ENCODE data around the gene TECTA.

The TECTA gene

GRCh38 chr11:121129362-121130340 is 28.6 kb downstream of the TECTA start:
- no peak for DNase-seq (ENCODE audit: low spot score)
- H3K27me3 Mint-ChIP-seq (ENCODE audit: low read depth) = no peaks in the 10 kb centered on the region
- H3K4me1 Mint-ChIP-seq (ENCODE audit: low read depth) = no peaks in the 10 kb centered on the region
- no peak overlapping the region for H3K27ac Mint-ChIP-seq
- H3K9me3 Mint-ChIP-seq = no peaks in the 10 kb centered on the region
- no peak overlapping the region for H3K4me3 Mint-ChIP-seq
- H3K36me3 Mint-ChIP-seq (ENCODE audit: low read depth) = no peaks in the 10 kb centered on the region

GRCh38 chr11:121131656-121132055 is 30.6 kb downstream of the TECTA start:
- no peak for DNase-seq (ENCODE audit: low spot score)
- Mint-ChIP-seq H3K4me3 (no peak overlapping the region), H3K27ac (no peak overlapping the region), H3K9me3 (no peaks in the 10 kb centered on the region), H3K4me1 (ENCODE audit: low read depth) (no peaks in the 10 kb centered on the region), H3K36me3 (ENCODE audit: low read depth) (no peaks in the 10 kb centered on the region), H3K27me3 (ENCODE audit: low read depth) (no peaks in the 10 kb centered on the region)

GRCh38 chr11:121132211-121132976 is 31.4 kb downstream of the TECTA start:
- no peak for DNase-seq (ENCODE audit: low spot score)
- H3K36me3 Mint-ChIP-seq (ENCODE audit: low read depth) = no peaks in the 10 kb centered on the region
- H3K27ac Mint-ChIP-seq = no peak overlapping the region

GRCh38 chr11:121134741-121135312 is 33.8 kb downstream of the TECTA start:
- DNase-seq (ENCODE audit: low spot score) = no peak

More at GRCh38 chr11:121132211-121132976, 31.4 kb downstream of the TECTA start:
- Mint-ChIP-seq H3K4me3 (no peak overlapping the region), H3K27me3 (ENCODE audit: low read depth) (no peaks in the 10 kb centered on the region), H3K9me3 (no peaks in the 10 kb centered on the region), H3K4me1 (ENCODE audit: low read depth) (no peaks in the 10 kb centered on the region)

GRCh38 chr11:121137005-121137404 is 36.0 kb downstream of the TECTA start:
- H3K27ac Mint-ChIP-seq = no peak overlapping the region
- H3K4me3 Mint-ChIP-seq = no peak overlapping the region
- no peaks in the 10 kb centered on the region for H3K36me3 Mint-ChIP-seq (ENCODE audit: low read depth)
- H3K9me3 Mint-ChIP-seq = no peaks in the 10 kb centered on the region
- no peaks in the 10 kb centered on the region for H3K4me1 Mint-ChIP-seq (ENCODE audit: low read depth)
- DNase-seq (ENCODE audit: low spot score) = no peak
- H3K27me3 Mint-ChIP-seq (ENCODE audit: low read depth) = no peaks in the 10 kb centered on the region

More at GRCh38 chr11:121134741-121135312, 33.8 kb downstream of the TECTA start:
- no peaks in the 10 kb centered on the region for H3K9me3 Mint-ChIP-seq
- no peaks in the 10 kb centered on the region for H3K36me3 Mint-ChIP-seq (ENCODE audit: low read depth)
- no peak overlapping the region for H3K27ac Mint-ChIP-seq
- H3K4me1 Mint-ChIP-seq (ENCODE audit: low read depth) = no peaks in the 10 kb centered on the region
- no peaks in the 10 kb centered on the region for H3K27me3 Mint-ChIP-seq (ENCODE audit: low read depth)
- no peak overlapping the region for H3K4me3 Mint-ChIP-seq

GRCh38 chr11:121138259-121138658 is 37.2 kb downstream of the TECTA start:
- no peaks in the 10 kb centered on the region for H3K9me3 Mint-ChIP-seq
- H3K27me3 Mint-ChIP-seq (ENCODE audit: low read depth) = no peaks in the 10 kb centered on the region

GRCh38 chr11:121140369-121140768 is 39.3 kb downstream of the TECTA start:
- Mint-ChIP-seq H3K27me3 (ENCODE audit: low read depth) (no peaks in the 10 kb centered on the region), H3K4me3 (no peak overlapping the region), H3K27ac (no peak overlapping the region)

More at GRCh38 chr11:121138259-121138658, 37.2 kb downstream of the TECTA start:
- Mint-ChIP-seq H3K27ac (no peak overlapping the region), H3K4me3 (no peak overlapping the region), H3K4me1 (ENCODE audit: low read depth) (no peaks in the 10 kb centered on the region), H3K36me3 (ENCODE audit: low read depth) (no peaks in the 10 kb centered on the region)
- no peak for DNase-seq (ENCODE audit: low spot score)

GRCh38 chr11:121141066-121141465 is 40.0 kb downstream of the TECTA start:
- no peaks in the 10 kb centered on the region for H3K27me3 Mint-ChIP-seq (ENCODE audit: low read depth)
- DNase-seq (ENCODE audit: low spot score) = no peak
- H3K9me3 Mint-ChIP-seq = no peaks in the 10 kb centered on the region
- H3K36me3 Mint-ChIP-seq (ENCODE audit: low read depth) = no peaks in the 10 kb centered on the region
- H3K27ac Mint-ChIP-seq = no peak overlapping the region
- no peak overlapping the region for H3K4me3 Mint-ChIP-seq
- H3K4me1 Mint-ChIP-seq (ENCODE audit: low read depth) = no peaks in the 10 kb centered on the region

More at GRCh38 chr11:121140369-121140768, 39.3 kb downstream of the TECTA start:
- DNase-seq (ENCODE audit: low spot score) = no peak
- Mint-ChIP-seq H3K4me1 (ENCODE audit: low read depth) (no peaks in the 10 kb centered on the region), H3K36me3 (ENCODE audit: low read depth) (no peaks in the 10 kb centered on the region), H3K9me3 (no peaks in the 10 kb centered on the region)

- no peaks in the 10 kb centered on the region for H3K27me3 Mint-ChIP-seq (ENCODE audit: low read depth)
- H3K36me3 Mint-ChIP-seq (ENCODE audit: low read depth) = no peaks in the 10 kb centered on the region
- H3K9me3 Mint-ChIP-seq = no peaks in the 10 kb centered on the region
- H3K4me1 Mint-ChIP-seq (ENCODE audit: low read depth) = no peaks in the 10 kb centered on the region
- DNase-seq (ENCODE audit: low spot score) = no peak
- no peak overlapping the region for H3K27ac Mint-ChIP-seq
- H3K4me3 Mint-ChIP-seq = no peak overlapping the region
Measured at GRCh38 chr11:121143921-121144320, 42.9 kb downstream of the TECTA start.

- Mint-ChIP-seq H3K27me3 (ENCODE audit: low read depth) (no peaks in the 10 kb centered on the region), H3K27ac (no peak overlapping the region), H3K4me1 (ENCODE audit: low read depth) (no peaks in the 10 kb centered on the region), H3K4me3 (no peak overlapping the region), H3K36me3 (ENCODE audit: low read depth) (no peaks in the 10 kb centered on the region), H3K9me3 (no peaks in the 10 kb centered on the region)
- no peak for DNase-seq (ENCODE audit: low spot score)
Measured at GRCh38 chr11:121144723-121145122, 43.7 kb downstream of the TECTA start.

- DNase-seq (ENCODE audit: low spot score) = no peak
- Mint-ChIP-seq H3K27ac (no peak overlapping the region), H3K36me3 (ENCODE audit: low read depth) (no peaks in the 10 kb centered on the region), H3K9me3 (no peaks in the 10 kb centered on the region), H3K27me3 (ENCODE audit: low read depth) (no peaks in the 10 kb centered on the region), H3K4me1 (ENCODE audit: low read depth) (no peaks in the 10 kb centered on the region), H3K4me3 (no peak overlapping the region)
Measured at GRCh38 chr11:121145826-121146225, 44.8 kb downstream of the TECTA start.

GRCh38 chr11:121149116-121149515 is 48.1 kb downstream of the TECTA start:
- Mint-ChIP-seq H3K36me3 (ENCODE audit: low read depth) (no peaks in the 10 kb centered on the region), H3K4me1 (ENCODE audit: low read depth) (no peaks in the 10 kb centered on the region), H3K27me3 (ENCODE audit: low read depth) (no peaks in the 10 kb centered on the region), H3K4me3 (no peak overlapping the region), H3K9me3 (no peaks in the 10 kb centered on the region), H3K27ac (no peak overlapping the region)
- no peak for DNase-seq (ENCODE audit: low spot score)

GRCh38 chr11:121151207-121151688 is 50.2 kb downstream of the TECTA start:
- no peaks in the 10 kb centered on the region for H3K4me1 Mint-ChIP-seq (ENCODE audit: low read depth)
- H3K4me3 Mint-ChIP-seq = no peak overlapping the region
- DNase-seq (ENCODE audit: low spot score) = no peak
- no peaks in the 10 kb centered on the region for H3K36me3 Mint-ChIP-seq (ENCODE audit: low read depth)
- H3K27me3 Mint-ChIP-seq (ENCODE audit: low read depth) = no peaks in the 10 kb centered on the region
- no peaks in the 10 kb centered on the region for H3K9me3 Mint-ChIP-seq
- no peak overlapping the region for H3K27ac Mint-ChIP-seq

GRCh38 chr11:121152764-121153163 is 51.7 kb downstream of the TECTA start:
- DNase-seq (ENCODE audit: low spot score) = no peak
- Mint-ChIP-seq H3K9me3 (no peaks in the 10 kb centered on the region), H3K27ac (no peak overlapping the region), H3K27me3 (ENCODE audit: low read depth) (no peaks in the 10 kb centered on the region), H3K4me1 (ENCODE audit: low read depth) (no peaks in the 10 kb centered on the region), H3K4me3 (no peak overlapping the region), H3K36me3 (ENCODE audit: low read depth) (no peaks in the 10 kb centered on the region)

Measured in T-helper 2 cell treated with Interferon-gamma antibody and Interleukin-4, amounts not matched to agents 5 μg/mL and 100 μg/mL, for 36 hours (primary cell).